Measurements from ENCODE around the gene SLC25A4.

DNA sequence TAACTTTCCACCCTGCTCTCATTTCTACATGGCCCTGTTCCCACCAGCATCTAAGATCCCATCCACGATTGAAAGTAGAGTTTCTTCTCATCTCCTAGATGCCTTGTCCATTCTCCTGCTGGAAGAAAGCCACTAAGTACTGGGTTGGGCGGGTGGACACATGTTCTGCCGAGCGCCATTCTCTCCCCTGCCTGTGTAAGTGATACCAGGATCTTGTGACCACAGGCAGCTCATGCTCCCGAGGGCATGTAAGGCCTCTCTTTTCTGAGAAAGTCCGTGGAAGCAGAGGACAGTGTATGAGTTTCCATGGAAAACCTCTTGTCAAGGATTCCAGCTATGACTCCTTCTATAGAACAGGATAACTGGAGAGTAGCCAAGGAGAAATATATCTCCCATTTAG is 3.3 kb upstream of the SLC25A4 start:
- TF ChIP-seq CTCF (IDR thresholded peaks at IDR 0.05) = no peak
- TF ChIP-seq ZFX (IDR thresholded peaks at IDR 0.05; ENCODE audit: borderline replicate concordance) = no peak

Data from 22Rv1 (cell line).